Astrocyte of the spinal cord (primary cell): ENCODE results near the gene KIF3C.
A peak's percentile ranks its signal among the peaks of the same experiment; 100 is the strongest.
"Not testable (repeated sequence)": the region's sequence is repeated elsewhere in the genome, so short reads cannot be mapped to it uniquely, and the experiment has no call there.

Experiments used
- DNase-seq: peaks from one replicate; pipeline ENCODE4 v3.0.0; 2011; ENCODE audit warnings: low read depth, low spot score
- H3K4me3 ChIP-seq: 2 replicates; pipeline ENCODE4 v1.5.1; 2011; ENCODE audit warnings: low read depth, mild to moderate bottlenecking, low read length, moderate library complexity
- CTCF ChIP-seq: IDR thresholded peaks from 2 replicates; pipeline ENCODE4 v1.5.1; 2012; ENCODE audit warnings: low read depth, mild to moderate bottlenecking, low read length, inconsistent platforms
- in situ Hi-C: cut with HindIII; loops from 2 replicates; pipeline ENCODE4 v1.10.0; 2017; ENCODE audit warnings: low sequenced_read_pairs

The KIF3C gene

GRCh38 chr2:25920336-25920735 lies 62.0 kb downstream of the KIF3C start:
- in situ Hi-C loops: no loop called here
- no peak for TF ChIP-seq CTCF
- DNase-seq: peak; percentile 35
- no peak overlapping the region for H3K4me3 ChIP-seq

- in situ Hi-C loops: no loop called here
- H3K4me3 ChIP-seq: no peak overlapping the region
These were observed 64.5 kb downstream of the KIF3C start for GRCh38 chr2:25917832-25918231.

GRCh38 chr2:25917411-25917810 lies 64.9 kb downstream of the KIF3C start:
- in situ Hi-C loops, DNase-seq, H3K4me3 ChIP-seq: not testable (repeated sequence)

More at GRCh38 chr2:25917832-25918231, 64.5 kb downstream of the KIF3C start:
- no peak for TF ChIP-seq CTCF
- no peak for DNase-seq

DNA sequence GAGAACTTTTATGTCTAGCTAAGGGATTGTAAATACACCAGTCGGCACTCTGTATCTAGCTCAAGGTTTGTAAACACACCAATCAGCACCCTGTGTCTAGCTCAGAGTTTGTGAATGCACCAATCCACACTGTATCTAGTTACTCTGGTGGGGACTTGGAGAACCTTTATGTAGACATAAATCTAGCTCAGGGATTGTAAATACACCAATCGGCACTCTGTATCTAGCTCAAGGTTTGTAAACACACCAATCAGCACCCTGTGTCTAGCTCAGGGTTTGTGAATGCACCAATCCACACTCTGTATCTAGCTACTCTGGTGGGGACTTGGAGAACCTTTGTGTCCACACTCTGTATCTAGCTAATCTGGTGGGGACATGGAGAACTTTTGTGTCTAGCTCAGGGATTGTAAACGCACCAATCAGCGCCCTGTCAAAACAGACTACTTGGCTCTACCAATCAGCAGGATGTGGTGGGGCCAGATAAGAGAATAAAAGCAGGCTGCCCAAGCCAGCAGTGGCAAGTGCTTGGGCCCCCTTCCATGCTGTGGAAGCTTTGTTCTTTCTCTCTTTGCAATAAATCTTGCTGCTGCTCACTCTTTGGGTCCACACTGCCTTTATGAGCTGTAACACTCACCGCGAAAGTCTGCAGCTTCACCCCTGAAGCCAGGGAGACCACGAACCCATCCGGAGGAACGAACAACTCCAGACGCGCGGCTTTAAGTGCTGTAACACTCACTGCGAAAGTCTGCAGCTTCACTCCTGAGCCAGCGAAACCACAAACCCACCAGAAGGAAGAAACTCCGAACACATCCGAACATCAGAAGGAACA lies 66.1 kb downstream of the KIF3C start:
- H3K4me3 ChIP-seq, in situ Hi-C loops, DNase-seq: not testable (repeated sequence)

DNA sequence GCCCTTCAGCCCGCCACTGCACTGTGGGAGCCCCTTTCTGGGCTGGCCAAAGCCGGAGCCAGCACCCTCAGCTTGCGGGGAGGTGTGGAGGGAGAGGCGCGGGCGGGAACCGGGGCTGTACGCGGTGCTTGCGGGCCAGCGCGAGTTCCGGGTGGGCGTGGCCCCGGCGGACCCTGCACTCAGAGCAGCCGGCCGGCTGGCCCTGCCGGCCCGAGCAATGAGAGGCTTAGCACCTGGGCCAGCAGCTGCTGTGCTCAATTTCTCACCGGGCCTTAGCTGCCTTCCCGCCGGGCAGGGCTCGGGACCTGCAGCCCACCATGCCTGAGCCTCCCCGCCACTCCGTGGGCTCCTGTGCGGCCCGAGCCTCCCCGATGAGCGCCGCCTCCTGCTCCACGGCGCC lies 66.9 kb downstream of the KIF3C start:
- DNase-seq, H3K4me3 ChIP-seq, in situ Hi-C loops: not testable (repeated sequence)

- DNase-seq, H3K4me3 ChIP-seq, in situ Hi-C loops: not testable (repeated sequence)
These were observed 68.7 kb downstream of the KIF3C start for GRCh38 chr2:25913696-25913973.

DNA sequence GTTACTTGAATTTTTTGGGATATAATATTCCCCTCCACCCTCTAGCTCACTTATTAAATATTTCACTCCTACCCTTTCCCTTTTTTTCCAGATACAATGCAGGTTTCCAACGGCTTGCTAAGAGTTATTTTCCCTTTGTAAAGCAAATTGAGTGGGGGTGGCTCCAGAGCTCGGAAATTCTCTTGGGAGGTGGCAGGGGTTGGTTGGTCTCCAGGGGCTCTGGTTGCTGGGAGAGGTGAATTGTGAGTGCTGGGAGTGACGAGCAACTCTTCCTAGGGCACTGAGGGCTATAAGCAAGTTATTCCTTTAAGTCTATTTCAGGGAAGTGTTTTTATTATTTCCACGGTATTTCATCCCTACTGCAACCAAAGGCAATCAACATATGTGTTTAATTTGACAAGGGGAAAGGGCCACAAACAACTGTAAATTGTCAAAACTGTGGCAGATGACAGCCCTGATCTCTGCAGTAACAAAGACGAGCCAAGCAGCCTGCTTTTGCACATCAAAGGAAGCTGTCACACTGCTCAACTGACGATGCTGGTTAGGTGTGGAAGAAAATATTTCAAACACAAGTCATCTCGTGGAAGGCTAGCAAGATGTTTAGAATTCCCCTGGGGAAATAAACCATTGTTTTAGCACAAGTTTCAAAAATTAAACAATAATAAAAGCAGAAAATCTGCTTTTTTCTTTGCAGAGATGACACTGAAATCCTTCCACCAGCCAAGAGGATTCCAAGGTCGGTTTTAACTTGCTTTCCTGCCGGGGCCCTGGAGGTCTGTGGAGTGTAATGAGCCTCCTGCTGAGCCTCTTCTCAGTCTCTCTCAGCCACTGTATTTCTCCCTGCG lies 69.2 kb downstream of the KIF3C start:
- in situ Hi-C loops: no loop called here
- DNase-seq: peak; percentile 34
- H3K4me3 ChIP-seq: no peak overlapping the region
- no peak for TF ChIP-seq CTCF

DNA sequence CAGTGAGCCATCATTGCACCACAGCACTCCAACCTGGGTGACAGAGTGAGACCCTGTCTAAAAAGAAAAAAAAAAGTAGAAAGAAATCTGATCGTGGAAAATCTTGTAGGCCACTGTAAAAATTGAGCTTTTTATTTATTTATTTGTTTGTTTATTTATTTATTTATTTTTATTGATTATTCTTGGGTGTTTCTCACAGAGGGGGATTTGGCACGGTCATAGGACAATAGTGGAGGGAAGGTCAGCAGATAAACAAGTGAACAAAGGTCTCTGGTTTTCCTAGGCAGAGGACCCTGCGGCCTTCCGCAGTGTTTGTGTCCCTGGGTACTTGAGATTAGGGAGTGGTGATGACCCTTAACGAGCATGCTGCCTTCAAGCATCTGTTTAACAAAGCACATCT lies 72.7 kb downstream of the KIF3C start:
- DNase-seq, in situ Hi-C loops, H3K4me3 ChIP-seq: not testable (repeated sequence)

- DNase-seq: no peak
- in situ Hi-C loops: no loop called here
- TF ChIP-seq CTCF: no peak
- no peak overlapping the region for H3K4me3 ChIP-seq
These were observed 77.2 kb downstream of the KIF3C start for GRCh38 chr2:25905126-25905525.
